ENCODE data around the gene PPHLN1.

GRCh38 chr12:42281844-42282243, 44.1 kb upstream of the PPHLN1 start:
- TF ChIP-seq CTCF (IDR thresholded peaks at IDR 0.05) (no peak), POLR2A (IDR thresholded peaks at IDR 0.05) (no peak)
